Muscle layer of colon (tissue), 2 donors: ENCODE data around the gene ZNF273.
A peak's percentile ranks its signal among the peaks of the same experiment; 100 is the strongest.
"Not testable (repeated sequence)": the region's sequence is repeated elsewhere in the genome, so short reads cannot be mapped to it uniquely, and the experiment has no call there.

Source experiments
- H3K27ac ChIP-seq: one replicate; pipeline ENCODE4 v1.7.0; 2013; ENCODE audit warnings: low read depth, mild to moderate bottlenecking, low read length, moderate library complexity
- H3K27me3 ChIP-seq, 2 donors: one replicate each; pipeline ENCODE4 v1.7.0; 2013; ENCODE audit warnings: low read length in 2 of 2, mild to moderate bottlenecking in 2 of 2; ENCODE audit not compliant: insufficient read depth in 2 of 2, control insufficient read depth in 1 of 2
- H3K36me3 ChIP-seq: one replicate; pipeline ENCODE4 v1.7.0; 2013; ENCODE audit warnings: mild to moderate bottlenecking, low read length; ENCODE audit not compliant: insufficient read depth
- H3K4me1 ChIP-seq: one replicate; pipeline ENCODE4 v1.7.0; 2013; ENCODE audit warnings: mild to moderate bottlenecking, low read length; ENCODE audit not compliant: insufficient read depth
- H3K4me3 ChIP-seq, 2 donors: one replicate each; pipeline ENCODE4 v1.7.0; 2013; ENCODE audit warnings: low read length in 2 of 2, low read depth in 1 of 2, mild to moderate bottlenecking in 1 of 2, moderate library complexity in 1 of 2
- H3K9ac ChIP-seq: one replicate; pipeline ENCODE4 v1.7.0; 2013; ENCODE audit warnings: low read length
- H3K9me3 ChIP-seq: one replicate; pipeline ENCODE4 v1.7.0; 2013; ENCODE audit warnings: mild to moderate bottlenecking, low read length
- donor health status: abdominal sarcoma.
- donor health status: Adenocarcinoma of cecum.

The ZNF273 gene

GRCh38 chr7:64902806-64903721 lies at the start of gene ZNF273:
Gene ZNF273, plus strand, starts transcription at chr7:64903273. Its CDS starts 45 bp downstream, at chr7:64903318.
- no peaks in the 10 kb centered on the region for H3K36me3 ChIP-seq
- H3K4me1 ChIP-seq, result no peaks in the 10 kb centered on the region
- H3K9ac ChIP-seq, result peak within 1 kb of the TSS; percentile 50
- H3K27me3 ChIP-seq, result no peaks in the 10 kb centered on the region
- peak within 1 kb of the TSS; percentile 59 to 78 for H3K4me3 ChIP-seq
- no peaks in the 10 kb centered on the region for H3K9me3 ChIP-seq
- H3K27ac ChIP-seq, result peak within 1 kb of the TSS; percentile 70

GRCh38 chr7:64853679-64854078 lies 49.4 kb upstream of the ZNF273 start:
- Histone ChIP-seq H3K9me3 (no peaks in the 10 kb centered on the region), H3K27ac (no peak overlapping the region), H3K9ac (no peak overlapping the region), H3K36me3 (no peaks in the 10 kb centered on the region), H3K4me3 (no peak overlapping the region), H3K4me1 (peaks cover 4% of the 10 kb centered on the region), H3K27me3 (no peaks in the 10 kb centered on the region)

- Histone ChIP-seq H3K9ac (no peak overlapping the region), H3K27me3 (no peaks in the 10 kb centered on the region), H3K4me3 (no peak overlapping the region), H3K27ac (no peak overlapping the region), H3K9me3 (no peaks in the 10 kb centered on the region), H3K36me3 (no peaks in the 10 kb centered on the region), H3K4me1 (peaks cover 2% of the 10 kb centered on the region)
Measured at GRCh38 chr7:64854969-64855368, 48.1 kb upstream of the ZNF273 start.

GRCh38 chr7:64863021-64863420 lies 40.1 kb upstream of the ZNF273 start:
- Histone ChIP-seq H3K4me3 (no peak overlapping the region), H3K36me3 (no peaks in the 10 kb centered on the region), H3K9ac (no peak overlapping the region), H3K27ac (no peak overlapping the region), H3K9me3 (no peaks in the 10 kb centered on the region), H3K27me3 (no peaks in the 10 kb centered on the region), H3K4me1 (no peaks in the 10 kb centered on the region)

GRCh38 chr7:64863530-64863929 lies 39.5 kb upstream of the ZNF273 start:
- not testable (repeated sequence) for H3K4me1 ChIP-seq, H3K9ac ChIP-seq

GRCh38 chr7:64863969-64864368 lies 39.1 kb upstream of the ZNF273 start:
- Histone ChIP-seq H3K36me3 (no peaks in the 10 kb centered on the region), H3K27me3 (no peaks in the 10 kb centered on the region), H3K9ac (no peak overlapping the region), H3K4me1 (no peaks in the 10 kb centered on the region), H3K9me3 (no peaks in the 10 kb centered on the region), H3K27ac (no peak overlapping the region), H3K4me3 (no peak overlapping the region)

More at GRCh38 chr7:64863530-64863929, 39.5 kb upstream of the ZNF273 start:
- H3K27ac ChIP-seq, H3K9me3 ChIP-seq, H3K36me3 ChIP-seq, H3K27me3 ChIP-seq, H3K4me3 ChIP-seq: not testable (repeated sequence)

GRCh38 chr7:64867863-64868440 lies 35.1 kb upstream of the ZNF273 start:
- Histone ChIP-seq H3K27me3 (no peaks in the 10 kb centered on the region), H3K9me3 (no peaks in the 10 kb centered on the region), H3K4me3 (no peak overlapping the region), H3K9ac (no peak overlapping the region), H3K36me3 (no peaks in the 10 kb centered on the region), H3K27ac (no peak overlapping the region), H3K4me1 (no peaks in the 10 kb centered on the region)

- Histone ChIP-seq H3K9ac (no peak overlapping the region), H3K4me1 (no peaks in the 10 kb centered on the region), H3K36me3 (no peaks in the 10 kb centered on the region), H3K27ac (no peak overlapping the region), H3K27me3 (no peaks in the 10 kb centered on the region), H3K4me3 (no peak overlapping the region), H3K9me3 (no peaks in the 10 kb centered on the region)
Measured at GRCh38 chr7:64868499-64868898, 34.6 kb upstream of the ZNF273 start.

- Histone ChIP-seq H3K36me3 (no peaks in the 10 kb centered on the region), H3K9me3 (no peaks in the 10 kb centered on the region), H3K27ac (no peak overlapping the region), H3K9ac (no peak overlapping the region), H3K4me1 (no peaks in the 10 kb centered on the region), H3K27me3 (no peaks in the 10 kb centered on the region), H3K4me3 (no peak overlapping the region)
Measured at GRCh38 chr7:64869121-64869725, 33.9 kb upstream of the ZNF273 start.

- Histone ChIP-seq H3K27me3 (no peaks in the 10 kb centered on the region), H3K27ac (no peak overlapping the region), H3K4me3 (no peak overlapping the region), H3K9me3 (no peaks in the 10 kb centered on the region), H3K36me3 (no peaks in the 10 kb centered on the region), H3K9ac (no peak overlapping the region), H3K4me1 (no peaks in the 10 kb centered on the region)
Measured at GRCh38 chr7:64869912-64870562, 33.0 kb upstream of the ZNF273 start.

- Histone ChIP-seq H3K4me1 (no peaks in the 10 kb centered on the region), H3K27me3 (no peaks in the 10 kb centered on the region), H3K9ac (no peak overlapping the region), H3K9me3 (no peaks in the 10 kb centered on the region), H3K27ac (no peak overlapping the region), H3K4me3 (no peak overlapping the region), H3K36me3 (no peaks in the 10 kb centered on the region)
Measured at GRCh38 chr7:64870656-64871055, 32.4 kb upstream of the ZNF273 start.
